Measurements from ENCODE around the gene RNF208.

The RNF208 gene

DNA sequence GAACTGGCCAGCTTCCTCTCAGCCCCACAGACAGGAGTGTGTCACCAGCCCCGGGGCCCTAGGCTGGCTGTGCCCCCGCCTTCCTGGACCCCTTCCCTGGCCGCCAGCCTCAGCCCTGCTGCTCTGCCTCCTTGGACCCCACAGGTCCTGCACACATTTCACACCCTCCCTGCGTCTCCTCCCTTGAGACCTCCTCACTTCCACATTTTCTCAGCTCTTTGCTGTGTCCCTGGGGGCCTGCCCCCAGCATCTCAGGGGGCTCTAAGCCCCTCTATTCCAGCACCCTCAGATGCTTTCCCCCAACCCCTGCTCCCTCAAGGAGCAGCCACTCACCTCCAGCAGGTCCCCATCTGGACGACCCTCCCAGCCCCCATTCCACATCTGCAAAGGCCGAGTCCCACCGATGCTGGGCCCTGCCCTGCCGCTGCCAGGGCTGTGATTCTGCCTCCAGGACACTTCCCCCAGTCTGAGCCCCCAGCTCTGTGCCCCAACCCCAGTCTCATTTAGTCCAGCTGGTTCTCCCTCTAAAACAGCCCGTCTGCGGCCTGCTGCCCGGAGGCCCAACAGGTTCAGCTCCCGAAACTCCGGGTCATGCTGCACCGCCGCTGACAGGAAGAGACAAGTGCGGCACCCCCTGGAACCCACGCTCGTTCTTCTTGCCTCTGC, 12.9 kb upstream of the RNF208 start:
- H3K36me3 ChIP-seq (ENCODE audit: control insufficient read depth, low read depth, low read length) = no peaks in the 10 kb centered on the region
- H3K27me3 ChIP-seq (ENCODE audit: control insufficient read depth, insufficient read depth, low read length) = no peaks in the 10 kb centered on the region
- H3K9me3 ChIP-seq (ENCODE audit: control insufficient read depth, low read depth, low read length) = no peaks in the 10 kb centered on the region
- no peaks in the 10 kb centered on the region for H3K4me1 ChIP-seq (ENCODE audit: control insufficient read depth, low read depth, low read length)
- H3K27ac ChIP-seq (ENCODE audit: low read length) = no peak overlapping the region
- H3K4me3 ChIP-seq (ENCODE audit: low read length) = no peak overlapping the region
- no peak overlapping the region for H3K9ac ChIP-seq (ENCODE audit: low read length)

DNA sequence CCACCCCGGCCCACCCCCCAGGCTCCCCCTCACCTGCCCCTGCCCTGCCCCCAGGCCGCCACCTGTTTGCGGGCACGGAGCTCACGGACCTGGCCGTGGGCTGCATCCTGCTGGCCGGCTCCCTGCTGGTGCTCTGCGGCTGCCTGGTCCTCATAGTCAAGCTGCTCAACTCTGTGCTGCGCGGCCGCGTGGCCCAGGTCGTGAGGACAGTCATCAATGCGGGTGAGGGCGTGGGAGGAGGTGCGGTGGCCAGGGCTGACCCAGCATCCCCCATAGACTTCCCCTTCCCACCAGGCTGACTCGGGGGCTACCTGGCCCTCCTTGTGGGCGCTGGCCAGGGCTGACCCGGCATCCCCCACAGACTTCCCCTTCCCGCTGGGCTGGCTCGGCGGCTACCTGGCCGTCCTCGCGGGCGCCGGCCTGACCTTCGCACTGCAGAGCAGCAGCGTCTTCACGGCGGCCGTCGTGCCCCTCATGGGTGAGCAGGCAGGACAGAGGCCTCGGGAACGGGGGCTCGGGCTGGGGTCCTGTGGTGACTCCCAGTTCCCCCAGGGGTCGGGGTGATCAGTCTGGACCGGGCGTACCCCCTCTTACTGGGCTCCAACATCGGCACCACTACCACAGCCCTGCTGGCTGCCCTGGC, 12.1 kb upstream of the RNF208 start:
- Histone ChIP-seq H3K9me3 (ENCODE audit: control insufficient read depth, low read depth, low read length) (no peaks in the 10 kb centered on the region), H3K36me3 (ENCODE audit: control insufficient read depth, low read depth, low read length) (no peaks in the 10 kb centered on the region), H3K27me3 (ENCODE audit: control insufficient read depth, insufficient read depth, low read length) (no peaks in the 10 kb centered on the region), H3K9ac (ENCODE audit: low read length) (no peak overlapping the region), H3K4me3 (ENCODE audit: low read length) (no peak overlapping the region), H3K27ac (ENCODE audit: low read length) (no peak overlapping the region), H3K4me1 (ENCODE audit: control insufficient read depth, low read depth, low read length) (no peaks in the 10 kb centered on the region)

DNA sequence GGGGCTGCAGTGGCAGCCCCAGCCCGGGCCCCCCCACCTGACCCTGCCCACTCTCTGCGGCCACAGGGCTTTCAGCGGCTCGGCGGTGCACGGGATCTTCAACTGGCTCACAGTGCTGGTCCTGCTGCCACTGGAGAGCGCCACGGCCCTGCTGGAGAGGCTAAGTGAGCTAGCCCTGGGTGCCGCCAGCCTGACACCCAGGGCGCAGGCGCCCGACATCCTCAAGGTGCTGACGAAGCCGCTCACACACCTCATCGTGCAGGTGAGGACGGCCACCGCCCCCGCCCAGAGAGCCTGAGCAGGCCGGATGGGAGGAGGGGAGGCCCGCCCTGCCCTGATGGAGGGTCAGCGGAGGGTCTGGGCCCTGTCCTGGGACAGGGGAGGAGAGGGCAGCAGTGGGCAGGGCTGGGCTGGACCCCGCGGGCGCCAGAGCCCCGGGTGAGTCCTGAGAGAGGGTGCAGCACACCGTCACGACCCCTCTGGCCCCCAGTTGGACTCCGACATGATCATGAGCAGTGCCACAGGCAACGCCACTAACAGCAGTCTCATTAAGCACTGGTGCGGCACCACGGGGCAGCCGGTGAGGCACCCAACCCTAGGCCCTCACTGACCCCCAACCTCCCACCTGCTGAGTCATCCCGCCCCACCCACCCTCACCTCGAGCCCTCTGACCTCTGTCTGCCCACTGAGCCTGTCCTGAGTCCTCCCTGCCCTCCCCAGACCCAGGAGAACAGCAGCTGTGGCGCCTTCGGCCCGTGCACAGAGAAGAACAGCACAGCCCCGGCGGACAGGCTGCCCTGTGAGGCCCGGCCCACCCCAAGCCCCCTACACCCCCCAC, 11.3 kb upstream of the RNF208 start:
- Histone ChIP-seq H3K9me3 (ENCODE audit: control insufficient read depth, low read depth, low read length) (no peaks in the 10 kb centered on the region), H3K9ac (ENCODE audit: low read length) (no peak overlapping the region), H3K4me1 (ENCODE audit: control insufficient read depth, low read depth, low read length) (no peaks in the 10 kb centered on the region), H3K27ac (ENCODE audit: low read length) (no peak overlapping the region), H3K4me3 (ENCODE audit: low read length) (no peak overlapping the region), H3K27me3 (ENCODE audit: control insufficient read depth, insufficient read depth, low read length) (no peaks in the 10 kb centered on the region), H3K36me3 (ENCODE audit: control insufficient read depth, low read depth, low read length) (no peaks in the 10 kb centered on the region)

DNA sequence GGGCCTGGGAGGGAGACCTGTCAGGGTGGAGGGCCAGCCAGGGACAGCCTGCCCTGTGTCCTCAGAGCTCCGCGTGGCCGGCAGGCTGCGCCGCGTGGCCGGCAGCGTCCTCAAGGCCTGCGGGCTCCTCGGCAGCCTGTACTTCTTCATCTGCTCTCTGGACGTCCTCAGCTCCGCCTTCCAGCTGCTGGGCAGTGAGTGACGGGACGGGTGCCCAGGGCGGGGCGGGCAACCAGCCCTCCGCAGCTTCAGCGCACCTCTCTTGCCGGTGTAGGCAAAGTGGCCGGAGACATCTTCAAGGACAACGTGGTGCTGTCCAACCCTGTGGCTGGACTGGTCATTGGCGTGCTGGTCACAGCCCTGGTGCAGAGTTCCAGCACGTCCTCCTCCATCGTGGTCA, 10.5 kb upstream of the RNF208 start:
- Histone ChIP-seq H3K27ac (ENCODE audit: low read length) (no peak overlapping the region), H3K9me3 (ENCODE audit: control insufficient read depth, low read depth, low read length) (no peaks in the 10 kb centered on the region), H3K9ac (ENCODE audit: low read length) (no peak overlapping the region), H3K4me3 (ENCODE audit: low read length) (no peak overlapping the region), H3K27me3 (ENCODE audit: control insufficient read depth, insufficient read depth, low read length) (no peaks in the 10 kb centered on the region), H3K4me1 (ENCODE audit: control insufficient read depth, low read depth, low read length) (no peaks in the 10 kb centered on the region), H3K36me3 (ENCODE audit: control insufficient read depth, low read depth, low read length) (no peaks in the 10 kb centered on the region)

DNA sequence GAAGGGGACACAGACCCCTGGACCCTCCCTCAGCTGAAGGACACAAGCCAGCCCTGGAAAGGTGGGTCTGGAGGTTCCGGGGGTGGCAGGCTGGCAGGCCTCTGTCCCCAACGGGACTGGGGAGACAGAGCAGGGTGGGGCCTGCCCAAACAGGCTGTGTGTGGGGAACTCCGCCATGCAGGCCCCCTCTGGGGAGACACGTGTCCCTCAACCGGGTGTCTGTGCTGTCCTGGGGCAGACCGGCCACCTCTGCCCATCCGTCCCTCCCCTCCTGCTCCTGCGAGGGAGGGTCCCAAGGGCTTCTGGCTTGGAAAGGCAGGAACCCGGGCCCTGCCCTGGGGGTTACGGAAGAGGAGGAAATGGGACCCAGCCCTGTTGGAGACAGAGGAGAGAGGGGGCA, 10.1 kb upstream of the RNF208 start:
- Histone ChIP-seq H3K9ac (ENCODE audit: low read length) (no peak overlapping the region), H3K36me3 (ENCODE audit: control insufficient read depth, low read depth, low read length) (no peaks in the 10 kb centered on the region), H3K9me3 (ENCODE audit: control insufficient read depth, low read depth, low read length) (no peaks in the 10 kb centered on the region), H3K27me3 (ENCODE audit: control insufficient read depth, insufficient read depth, low read length) (no peaks in the 10 kb centered on the region), H3K27ac (ENCODE audit: low read length) (no peak overlapping the region), H3K4me3 (ENCODE audit: low read length) (no peak overlapping the region), H3K4me1 (ENCODE audit: control insufficient read depth, low read depth, low read length) (no peaks in the 10 kb centered on the region)

DNA sequence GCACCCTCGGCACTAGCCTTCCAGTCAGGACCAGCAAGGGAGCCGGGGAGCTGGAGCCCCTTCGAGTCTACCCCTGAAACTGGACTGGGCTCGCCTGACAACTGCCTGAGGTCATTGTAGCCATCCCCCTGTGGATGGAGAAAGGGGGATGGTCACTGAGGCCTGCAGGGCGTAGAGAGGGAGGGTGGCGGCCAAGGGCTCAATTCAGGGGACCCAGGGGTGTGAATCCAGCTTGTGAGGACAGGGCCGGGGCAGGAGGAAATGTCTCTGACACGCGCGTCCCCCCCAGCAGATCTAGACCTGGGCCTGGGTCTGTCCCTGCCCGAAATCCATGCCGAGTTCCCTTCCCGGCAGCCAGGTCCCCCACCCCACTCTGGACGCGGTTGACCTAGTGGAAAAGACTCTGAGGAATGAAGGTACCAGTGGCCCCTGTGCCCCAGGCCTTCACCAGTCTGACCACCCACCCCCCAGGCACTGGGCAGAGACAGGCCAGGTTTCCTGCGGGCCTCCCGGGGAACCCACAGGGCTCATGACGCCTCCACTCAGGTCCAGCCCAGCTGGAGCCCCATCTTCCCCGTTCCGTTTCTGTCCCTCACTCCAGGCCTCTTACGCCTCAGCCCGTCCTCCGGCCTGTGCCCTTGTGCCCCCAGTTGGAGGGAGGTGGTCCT, 9.5 kb upstream of the RNF208 start:
- no peak overlapping the region for H3K4me3 ChIP-seq (ENCODE audit: low read length)
- no peaks in the 10 kb centered on the region for H3K27me3 ChIP-seq (ENCODE audit: control insufficient read depth, insufficient read depth, low read length)
- no peaks in the 10 kb centered on the region for H3K36me3 ChIP-seq (ENCODE audit: control insufficient read depth, low read depth, low read length)
- no peaks in the 10 kb centered on the region for H3K4me1 ChIP-seq (ENCODE audit: control insufficient read depth, low read depth, low read length)
- H3K9me3 ChIP-seq (ENCODE audit: control insufficient read depth, low read depth, low read length) = no peaks in the 10 kb centered on the region
- H3K27ac ChIP-seq (ENCODE audit: low read length) = no peak overlapping the region
- no peak overlapping the region for H3K9ac ChIP-seq (ENCODE audit: low read length)

DNA sequence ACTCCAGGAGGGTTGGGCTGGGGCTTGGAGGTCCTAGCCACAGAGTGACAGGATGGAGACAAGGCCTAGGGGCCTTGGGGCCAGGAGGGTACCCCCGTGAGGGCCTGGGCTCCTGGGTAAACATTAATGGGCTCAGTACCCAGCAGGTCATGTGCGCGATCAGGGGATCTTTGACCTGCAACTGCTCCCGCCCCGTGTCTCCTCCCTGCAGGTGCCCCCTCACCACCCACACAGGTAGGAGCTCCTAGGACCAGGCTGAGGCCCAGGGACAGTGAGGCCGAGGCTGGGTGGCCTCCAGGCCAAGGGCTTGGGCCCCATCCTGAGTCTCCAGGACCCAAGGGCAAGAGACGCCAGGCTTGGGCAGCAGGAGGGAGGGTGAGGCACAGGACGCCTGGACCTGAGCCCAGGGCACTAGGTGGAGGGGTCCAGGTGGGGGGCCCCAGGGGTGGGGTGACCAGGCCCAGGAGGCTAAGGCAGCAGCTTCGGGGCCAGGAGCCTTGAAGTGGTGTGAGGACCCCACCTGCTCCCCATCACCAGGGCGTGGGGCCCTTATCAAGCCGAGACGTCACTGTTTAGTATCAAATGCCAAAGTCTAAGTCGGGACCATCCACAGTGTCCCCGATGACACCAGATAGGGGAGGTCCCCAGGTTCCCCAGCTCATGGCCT, 8.8 kb upstream of the RNF208 start, which contains the start of gene SLC34A3:
SLC34A3 (plus strand) TSS at position 197 of the 667 bp plus-strand sequence. CDS start 802 bp downstream, outside the sequence.
- no peaks in the 10 kb centered on the region for H3K36me3 ChIP-seq (ENCODE audit: control insufficient read depth, low read depth, low read length)
- no peak within 1 kb of the TSS for H3K27ac ChIP-seq (ENCODE audit: low read length)
- H3K27me3 ChIP-seq (ENCODE audit: control insufficient read depth, insufficient read depth, low read length) = no peaks in the 10 kb centered on the region
- H3K9me3 ChIP-seq (ENCODE audit: control insufficient read depth, low read depth, low read length) = no peaks in the 10 kb centered on the region
- no peak within 1 kb of the TSS for H3K9ac ChIP-seq (ENCODE audit: low read length)
- no peaks in the 10 kb centered on the region for H3K4me1 ChIP-seq (ENCODE audit: control insufficient read depth, low read depth, low read length)
- H3K4me3 ChIP-seq (ENCODE audit: low read length) = no peak within 1 kb of the TSS

DNA sequence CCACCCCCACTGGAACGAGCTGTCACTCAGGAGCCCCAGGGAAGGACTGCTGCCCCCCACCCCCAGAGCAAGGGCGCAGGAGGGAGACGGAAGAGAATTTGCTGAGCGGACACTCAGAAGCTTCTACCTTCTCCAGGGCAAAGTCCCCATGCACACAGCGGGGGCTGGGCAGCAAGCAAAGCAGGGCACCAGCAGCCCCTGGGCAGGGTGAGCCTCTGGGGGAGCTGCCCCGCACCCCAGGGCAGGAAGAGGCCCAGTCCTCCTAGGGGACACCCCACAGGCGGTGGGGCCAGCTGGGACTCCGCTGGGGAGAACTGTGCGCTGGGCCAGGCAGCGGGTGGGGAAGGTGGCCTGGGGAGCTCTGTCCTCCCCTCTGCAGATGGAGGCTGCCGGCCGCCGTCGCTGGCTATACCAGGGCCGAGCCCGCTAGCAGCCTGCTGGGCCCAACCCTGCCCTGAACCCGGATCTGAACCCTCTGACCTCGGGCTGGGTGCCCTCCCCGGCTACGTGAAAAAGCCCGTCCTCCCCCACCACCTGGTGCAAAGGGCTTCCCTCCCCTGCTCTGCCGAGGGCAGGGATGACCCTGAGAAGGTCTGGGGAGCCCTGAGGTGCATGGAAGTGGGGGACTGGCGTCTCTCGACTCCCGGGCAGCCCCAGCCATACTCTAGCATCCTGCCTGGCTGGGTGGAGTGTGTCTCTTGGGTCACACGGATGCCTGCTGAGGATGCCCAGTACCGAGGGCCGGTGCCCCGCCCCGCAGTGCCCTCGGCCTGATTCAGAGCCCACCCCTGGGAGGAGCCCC, 8.1 kb upstream of the RNF208 start:
- no peaks in the 10 kb centered on the region for H3K9me3 ChIP-seq (ENCODE audit: control insufficient read depth, low read depth, low read length)
- H3K27me3 ChIP-seq (ENCODE audit: control insufficient read depth, insufficient read depth, low read length) = no peaks in the 10 kb centered on the region
- no peak overlapping the region for H3K9ac ChIP-seq (ENCODE audit: low read length)
- no peaks in the 10 kb centered on the region for H3K4me1 ChIP-seq (ENCODE audit: control insufficient read depth, low read depth, low read length)
- H3K27ac ChIP-seq (ENCODE audit: low read length) = no peak overlapping the region
- no peak overlapping the region for H3K4me3 ChIP-seq (ENCODE audit: low read length)
- no peaks in the 10 kb centered on the region for H3K36me3 ChIP-seq (ENCODE audit: control insufficient read depth, low read depth, low read length)

DNA sequence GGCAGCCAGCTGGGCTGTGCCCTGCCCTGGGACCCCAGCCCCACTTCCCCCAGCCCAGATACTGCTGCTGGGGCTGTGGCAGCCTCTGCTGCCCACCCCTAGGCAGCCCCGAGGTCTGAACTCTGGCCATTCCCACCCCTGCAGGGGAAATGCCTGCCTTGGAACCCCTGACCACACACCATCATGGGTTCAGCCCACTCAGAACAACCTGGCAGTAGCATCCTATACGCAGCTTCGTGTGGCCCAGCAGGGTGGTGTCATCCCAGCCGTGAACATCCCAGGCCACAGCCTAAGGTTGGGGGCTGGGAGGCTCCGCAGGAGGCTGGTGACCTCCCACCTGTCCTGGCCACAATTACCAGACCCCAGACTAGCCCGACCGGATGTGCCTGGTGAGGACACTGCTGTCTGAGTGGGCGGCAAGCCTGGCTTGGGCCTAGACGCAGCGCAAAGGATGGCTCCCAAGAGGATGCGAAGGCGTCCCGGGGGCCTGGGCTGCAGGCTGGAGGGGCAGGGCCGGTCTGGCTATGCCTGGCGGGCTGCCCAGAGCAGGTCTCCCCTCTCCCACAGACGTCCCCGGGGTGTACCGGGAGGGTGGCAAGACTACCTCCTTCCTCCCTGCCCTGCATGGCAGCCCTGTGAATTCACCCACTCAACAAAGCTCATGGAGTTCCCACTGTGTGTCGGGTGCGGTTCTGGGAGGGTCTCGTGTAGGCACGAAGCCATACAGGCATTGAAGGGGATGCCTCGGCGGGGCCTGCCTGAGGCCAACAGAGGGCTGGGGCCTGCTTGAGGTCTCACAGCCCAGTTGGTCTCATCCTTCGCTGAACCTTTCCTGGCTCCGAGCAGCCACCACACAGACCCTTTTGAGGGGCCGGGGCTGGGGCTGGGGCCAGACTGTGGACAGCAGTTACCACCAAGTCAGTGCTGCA, 7.2 kb upstream of the RNF208 start:
- H3K4me1 ChIP-seq (ENCODE audit: control insufficient read depth, low read depth, low read length) = no peaks in the 10 kb centered on the region

DNA sequence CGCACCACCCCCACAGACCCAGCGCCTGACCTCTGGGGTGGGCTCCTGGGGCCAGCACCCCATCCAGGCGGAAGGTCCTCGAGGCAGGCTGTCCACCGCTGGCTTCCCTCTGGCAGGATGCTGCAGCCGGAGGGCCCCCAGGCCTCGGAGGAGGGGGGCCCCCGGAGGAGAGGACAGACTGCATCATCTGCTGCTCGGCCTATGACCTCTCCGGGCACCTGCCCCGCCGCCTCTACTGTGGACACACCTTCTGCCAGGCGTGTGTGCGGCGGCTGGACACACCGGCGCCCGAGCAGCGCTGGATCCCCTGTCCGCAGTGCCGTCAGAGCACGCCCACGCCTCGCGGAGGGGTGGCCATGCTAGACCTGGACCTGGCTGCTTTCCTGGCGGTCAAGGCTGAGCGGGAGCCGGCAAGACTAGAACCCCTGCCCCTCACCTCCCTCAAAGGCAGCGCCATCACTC, 6.5 kb upstream of the RNF208 start:
- no peak overlapping the region for H3K27ac ChIP-seq (ENCODE audit: low read length)
- H3K36me3 ChIP-seq (ENCODE audit: control insufficient read depth, low read depth, low read length) = no peaks in the 10 kb centered on the region
- no peaks in the 10 kb centered on the region for H3K27me3 ChIP-seq (ENCODE audit: control insufficient read depth, insufficient read depth, low read length)
- no peaks in the 10 kb centered on the region for H3K9me3 ChIP-seq (ENCODE audit: control insufficient read depth, low read depth, low read length)
- no peaks in the 10 kb centered on the region for H3K4me1 ChIP-seq (ENCODE audit: control insufficient read depth, low read depth, low read length)
- H3K4me3 ChIP-seq (ENCODE audit: low read length) = no peak overlapping the region
- H3K9ac ChIP-seq (ENCODE audit: low read length) = no peak overlapping the region

More for the DNA sequence above, 7.2 kb upstream of the RNF208 start:
- H3K27me3 ChIP-seq (ENCODE audit: control insufficient read depth, insufficient read depth, low read length) = no peaks in the 10 kb centered on the region
- H3K36me3 ChIP-seq (ENCODE audit: control insufficient read depth, low read depth, low read length) = no peaks in the 10 kb centered on the region
- H3K27ac ChIP-seq (ENCODE audit: low read length) = no peak overlapping the region
- no peak overlapping the region for H3K4me3 ChIP-seq (ENCODE audit: low read length)
- H3K9ac ChIP-seq (ENCODE audit: low read length) = no peak overlapping the region
- H3K9me3 ChIP-seq (ENCODE audit: control insufficient read depth, low read depth, low read length) = no peaks in the 10 kb centered on the region
